Activated CD4-positive, alpha-beta T cell treated with anti-CD3 and anti-CD28 coated beads, Interleukin-10, Interleukin-2, amounts not matched to agents 100 ng/mL and 50 ng/mL, durations not matched to agents 16 hours and 8 hours (primary cell): ENCODE results near the gene RAD51B.

Source experiments
- DNase-seq: peaks from one replicate; pipeline ENCODE4 v3.0.0-alpha.2; 2020

The RAD51B gene

GRCh38 chr14:68375376-68375775 is 555.8 kb downstream of the RAD51B start:
- no peak for DNase-seq

DNA sequence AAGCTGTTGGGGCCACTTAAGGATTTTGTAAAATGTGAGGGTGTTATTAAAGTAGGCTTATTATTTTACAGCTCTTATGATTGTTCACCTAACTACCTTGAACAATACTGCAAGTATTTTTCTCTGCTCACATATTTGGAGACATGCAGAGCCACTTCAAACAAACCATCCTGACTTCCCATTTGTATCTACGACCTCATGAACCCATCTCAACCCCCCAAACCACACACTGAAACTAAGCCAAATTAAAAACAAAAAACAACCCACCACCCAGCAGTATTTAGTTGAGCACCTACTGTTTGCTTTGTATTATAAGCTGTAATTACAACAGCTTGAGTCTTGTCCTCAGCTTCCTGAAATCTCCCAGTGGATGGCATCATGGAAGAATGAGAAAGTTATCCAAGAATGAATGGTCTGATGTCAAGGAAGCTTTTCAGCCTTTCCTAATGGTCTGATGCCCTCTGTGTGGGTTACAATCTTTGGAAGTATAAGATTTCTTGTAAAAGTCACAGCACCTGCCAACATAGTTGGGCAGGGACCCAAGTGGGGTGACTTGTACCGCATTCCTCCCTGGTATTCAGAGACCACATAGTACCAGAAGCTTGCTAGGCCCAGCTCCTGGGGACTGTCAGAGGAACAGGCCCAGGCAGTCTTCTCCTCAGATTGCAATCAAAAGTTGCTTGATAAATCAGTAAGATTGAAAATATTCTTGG is 556.6 kb downstream of the RAD51B start:
- no peak for DNase-seq

- no peak for DNase-seq
Measured at GRCh38 chr14:68377006-68377405, 557.4 kb downstream of the RAD51B start.

DNA sequence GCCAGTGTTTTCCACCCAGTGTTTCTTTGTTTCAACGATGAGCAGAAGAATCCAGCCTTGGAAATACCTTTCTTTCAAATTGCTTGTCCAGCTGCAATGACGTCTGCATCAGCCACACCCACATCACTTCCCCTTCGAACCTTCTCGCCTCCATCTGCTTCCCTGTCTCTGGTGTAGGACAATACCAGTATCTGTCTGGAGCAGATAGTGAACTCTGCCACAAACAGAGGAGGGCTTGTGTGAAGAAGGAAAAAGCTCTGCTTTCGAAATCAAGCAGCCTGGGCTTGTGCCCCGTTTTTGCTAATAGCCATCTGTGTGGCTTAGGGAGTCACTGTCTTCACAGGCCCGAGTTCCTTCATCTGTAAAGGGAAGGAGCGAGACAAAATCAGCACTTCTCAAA is 557.9 kb downstream of the RAD51B start:
- no peak for DNase-seq

DNA sequence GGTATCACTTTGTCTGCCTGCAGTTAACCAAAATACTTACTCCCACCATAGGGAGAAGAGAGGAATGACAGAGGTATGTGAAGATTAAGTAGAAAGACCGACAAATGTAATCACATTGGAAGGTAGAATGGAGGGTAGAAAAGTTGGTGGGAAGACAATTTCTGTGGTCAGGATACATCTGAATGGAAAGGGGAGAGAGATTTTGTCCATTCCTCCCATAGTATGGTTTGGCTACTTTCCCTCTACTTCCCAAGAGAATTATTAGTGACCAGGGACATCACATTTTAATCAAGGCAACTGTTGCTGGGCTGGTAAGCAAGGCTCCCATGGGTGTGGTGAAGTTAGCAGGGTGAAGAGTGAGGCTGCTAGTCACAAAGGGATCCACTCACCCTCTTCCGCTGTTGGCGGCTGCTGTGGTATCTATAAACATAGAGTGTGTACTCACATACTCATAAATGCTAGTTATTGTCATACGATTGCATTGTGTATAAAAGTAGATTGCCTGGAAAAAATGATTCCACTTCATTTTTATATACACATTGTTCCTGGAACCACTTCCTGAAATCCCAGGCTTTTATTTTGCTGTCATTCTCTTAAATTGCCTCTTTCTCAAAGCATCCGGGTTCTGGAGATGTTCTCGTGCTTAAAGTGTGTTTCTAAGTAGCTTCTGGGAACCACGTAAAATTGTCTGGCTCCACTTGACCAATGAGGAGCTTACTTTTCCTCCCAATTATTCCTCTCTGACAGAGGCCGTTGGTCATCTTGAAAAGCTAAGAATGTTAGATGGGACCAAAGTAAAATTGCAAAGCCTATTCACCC is 560.1 kb downstream of the RAD51B start:
- peak; percentile 20 for DNase-seq

GRCh38 chr14:68380329-68380741 is 560.8 kb downstream of the RAD51B start:
- peak; percentile 17 for DNase-seq

DNA sequence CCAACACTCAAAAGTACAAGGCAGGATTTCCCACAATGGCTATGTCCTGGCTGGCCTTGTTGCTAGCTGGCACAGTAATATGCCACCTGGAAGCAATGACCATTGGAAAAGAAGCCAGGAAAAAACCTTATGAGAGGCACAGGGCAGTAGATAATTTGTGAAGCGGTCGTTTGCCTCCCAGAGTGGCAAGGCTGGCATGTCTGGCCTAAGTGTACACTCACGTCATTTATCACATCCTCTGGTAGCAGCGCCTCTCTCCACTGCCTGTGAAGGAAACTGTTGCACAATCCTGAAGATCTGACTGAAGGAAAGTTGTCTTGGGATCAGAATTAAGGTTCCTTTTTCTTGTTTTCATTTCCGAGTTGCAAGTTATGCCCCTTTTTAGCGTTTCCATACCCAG is 564.8 kb downstream of the RAD51B start:
- no peak for DNase-seq

DNA sequence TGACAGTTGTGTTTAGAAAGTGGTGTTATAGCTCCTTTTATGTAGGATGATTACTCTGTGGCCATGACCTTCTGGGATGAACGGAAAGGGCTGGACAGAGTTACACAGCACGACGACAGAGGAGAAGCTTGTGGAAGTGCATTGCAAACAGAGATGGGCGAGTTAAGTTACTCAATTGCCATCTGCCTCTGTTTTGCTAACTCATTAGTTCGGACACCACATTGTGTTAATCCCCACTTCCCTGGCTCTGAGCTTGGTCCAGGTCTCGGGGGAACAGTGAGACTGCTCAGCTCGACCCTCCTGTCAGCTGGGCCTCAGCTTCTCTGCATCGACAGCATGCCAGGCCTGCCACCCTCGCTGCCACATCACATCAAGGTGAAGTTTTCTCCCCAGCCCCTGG is 565.3 kb downstream of the RAD51B start:
- DNase-seq: no peak

- DNase-seq: no peak
Measured at GRCh38 chr14:68386446-68386845, 566.9 kb downstream of the RAD51B start.

DNA sequence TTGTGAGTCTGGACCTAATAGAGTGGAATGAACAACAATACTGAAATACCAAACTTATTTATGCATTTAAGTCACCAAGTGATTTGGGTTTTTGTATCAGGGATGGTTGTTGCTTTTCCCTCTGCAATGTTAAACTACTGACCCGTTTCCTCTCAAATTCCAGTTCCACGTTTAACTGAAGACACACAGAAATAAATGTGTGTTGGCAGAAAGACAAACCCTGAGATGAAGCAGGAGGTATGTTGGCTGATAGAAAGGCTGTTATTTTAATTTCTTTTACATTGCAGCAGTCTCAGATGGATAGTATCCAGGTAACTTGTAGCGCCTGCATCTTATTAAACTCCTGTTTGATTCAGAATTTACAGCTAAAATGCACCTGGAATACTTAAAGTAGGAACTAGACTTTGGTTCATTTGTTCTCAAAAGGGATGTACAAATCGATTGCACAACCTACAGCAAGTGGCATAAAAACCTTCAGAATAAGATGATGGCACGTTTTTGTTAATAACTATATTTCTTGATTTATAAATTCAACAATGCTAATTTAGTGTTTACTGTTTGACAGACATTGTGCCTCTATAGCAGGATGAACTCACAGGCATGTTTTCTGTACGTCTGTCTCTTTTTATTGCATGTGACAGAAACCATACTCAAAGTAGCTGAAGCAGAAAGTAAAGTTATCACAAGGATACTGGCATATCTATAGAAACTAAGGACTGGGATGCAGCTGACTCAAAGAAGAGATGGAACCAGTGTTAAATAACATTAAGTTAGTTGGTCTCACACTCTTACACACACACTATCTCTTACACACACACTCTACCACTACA is 567.6 kb downstream of the RAD51B start:
- no peak for DNase-seq

DNA sequence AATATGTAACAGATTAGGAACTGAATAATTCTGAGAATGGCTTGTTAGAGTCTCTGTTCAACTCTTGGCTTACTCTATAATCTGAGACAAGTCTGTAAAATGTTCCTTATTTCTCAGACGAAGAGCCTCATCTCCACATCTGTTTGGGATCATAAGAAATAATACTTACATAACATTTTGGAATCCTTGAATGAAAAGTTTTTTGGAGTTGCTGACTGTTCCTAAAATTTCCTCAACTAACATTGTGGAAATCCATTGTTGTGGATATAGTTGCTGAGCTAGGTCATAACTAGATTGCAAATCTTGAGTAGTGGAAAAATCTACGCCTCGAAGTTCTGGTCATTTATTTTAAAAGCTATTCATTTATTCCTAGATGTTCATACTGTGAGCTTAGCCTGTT is 570.4 kb downstream of the RAD51B start:
- DNase-seq: no peak

DNA sequence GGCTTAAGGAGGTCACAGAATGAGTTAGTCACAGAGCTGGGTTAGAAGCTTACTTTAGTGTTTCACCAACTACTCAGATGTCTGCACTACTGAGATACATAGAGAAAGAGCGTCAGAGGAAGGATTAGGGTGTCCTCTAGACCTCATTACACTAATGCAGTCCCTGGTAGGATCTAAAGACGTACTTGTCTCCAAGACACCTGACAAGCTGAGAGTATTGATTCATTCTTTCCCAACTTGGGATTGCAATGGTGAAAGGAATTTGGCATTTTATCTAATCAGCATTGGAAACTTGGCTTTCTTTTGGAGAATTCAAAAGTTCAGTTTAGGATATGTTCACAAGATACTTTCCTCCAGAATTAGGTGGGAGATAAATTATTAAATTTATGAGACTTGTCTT is 571.2 kb downstream of the RAD51B start:
- no peak for DNase-seq

DNA sequence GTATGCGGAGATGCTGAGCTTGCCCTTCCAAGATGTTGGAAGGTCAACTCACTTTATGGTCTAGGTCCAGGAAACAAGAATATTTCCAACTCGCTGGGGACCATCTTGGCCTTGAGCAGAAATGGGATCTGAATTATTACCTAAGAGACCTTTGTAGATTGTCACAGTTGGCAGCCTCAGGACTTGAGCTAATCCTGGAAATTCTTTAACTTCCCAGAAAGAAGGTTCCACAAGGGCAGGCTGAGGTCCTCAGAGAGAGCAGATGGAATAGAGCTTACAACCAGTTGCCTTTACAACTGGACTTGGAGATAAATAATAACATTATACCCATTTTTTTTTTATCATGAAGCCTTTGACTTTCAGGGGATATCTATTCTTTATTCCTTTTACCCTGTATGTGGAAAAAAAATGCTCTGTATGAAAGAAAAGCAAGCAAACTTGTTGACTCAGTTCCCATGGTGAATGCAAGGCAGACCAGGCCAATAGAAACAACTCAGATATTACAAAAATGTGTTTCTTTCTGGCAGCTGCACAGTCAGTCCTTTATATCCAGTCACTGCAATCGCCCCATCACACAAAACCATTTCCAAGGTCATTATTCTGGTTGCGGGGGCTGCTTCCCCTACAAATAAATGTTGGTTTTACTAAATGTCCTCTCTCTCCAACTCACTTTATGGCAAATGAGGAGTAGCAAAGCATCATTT is 571.9 kb downstream of the RAD51B start:
- no peak for DNase-seq

DNA sequence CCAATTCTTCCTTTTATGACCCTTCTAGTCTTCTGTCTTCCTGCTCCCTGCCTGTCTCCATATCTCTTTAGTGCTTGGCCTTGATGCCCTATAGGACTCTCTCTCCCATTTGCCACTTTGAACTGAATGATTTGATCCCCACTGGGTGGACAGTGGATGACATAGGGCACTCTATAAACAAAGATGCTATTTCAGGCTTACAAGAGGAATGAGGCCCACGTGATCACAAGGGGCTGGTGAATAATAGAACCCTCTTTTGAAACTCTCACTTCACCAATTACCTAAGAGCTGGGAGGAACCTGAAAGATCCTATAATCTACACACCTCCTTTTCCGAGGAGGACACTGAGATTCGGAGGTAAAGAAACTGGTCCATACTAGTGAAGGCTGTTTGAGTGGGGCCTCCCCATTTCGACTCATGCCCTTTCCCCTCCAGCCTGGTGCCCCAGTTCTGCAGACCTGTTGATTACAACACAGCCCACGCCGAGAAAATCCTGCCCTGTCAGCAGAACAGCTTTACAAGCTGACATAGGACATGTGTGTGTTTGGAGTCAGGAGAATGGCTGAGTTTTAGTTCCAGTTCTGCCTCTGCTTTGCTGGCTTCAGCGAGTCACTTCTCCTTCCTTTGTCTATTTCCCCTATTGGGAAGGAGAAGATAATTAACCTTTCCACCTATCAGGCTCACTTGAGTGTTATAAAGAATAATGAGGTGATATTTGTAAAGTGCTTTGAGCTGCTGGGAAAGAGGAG is 573.0 kb downstream of the RAD51B start:
- no peak for DNase-seq

- no peak for DNase-seq
Measured at GRCh38 chr14:68393259-68393658, 573.7 kb downstream of the RAD51B start.

DNA sequence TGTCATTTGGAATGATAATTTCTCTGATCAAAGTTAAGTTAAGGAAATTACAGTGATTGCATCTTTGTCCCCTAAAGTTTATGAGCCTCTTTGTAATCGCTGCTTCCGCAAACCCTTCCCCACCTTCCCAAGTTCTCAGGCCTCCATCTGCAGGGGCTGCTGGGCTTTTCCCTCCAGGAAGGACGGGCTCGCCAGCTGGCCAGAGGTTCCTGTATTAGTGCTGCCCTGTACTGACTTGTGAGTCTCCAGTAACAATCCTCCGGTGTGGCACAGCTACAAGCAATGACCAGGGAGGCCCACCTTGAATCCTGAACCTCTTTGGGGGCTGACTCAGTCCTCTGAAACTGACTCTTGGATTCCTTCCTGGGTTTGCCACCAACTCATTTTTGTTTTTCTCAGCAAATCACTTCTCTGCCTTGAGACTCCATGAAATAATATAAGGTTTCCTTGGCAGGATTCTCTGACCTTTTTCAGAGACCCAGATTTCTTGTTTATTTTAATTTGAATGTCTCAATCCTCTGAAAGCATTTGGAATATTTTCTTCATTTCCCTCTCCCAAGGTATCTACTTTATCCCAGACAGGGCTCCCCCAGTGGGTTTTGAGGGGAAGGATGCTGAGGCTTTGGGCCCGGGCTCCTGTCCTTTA is 574.7 kb downstream of the RAD51B start:
- DNase-seq: no peak

- DNase-seq: no peak
Measured at GRCh38 chr14:68394764-68395143, 575.2 kb downstream of the RAD51B start.

DNA sequence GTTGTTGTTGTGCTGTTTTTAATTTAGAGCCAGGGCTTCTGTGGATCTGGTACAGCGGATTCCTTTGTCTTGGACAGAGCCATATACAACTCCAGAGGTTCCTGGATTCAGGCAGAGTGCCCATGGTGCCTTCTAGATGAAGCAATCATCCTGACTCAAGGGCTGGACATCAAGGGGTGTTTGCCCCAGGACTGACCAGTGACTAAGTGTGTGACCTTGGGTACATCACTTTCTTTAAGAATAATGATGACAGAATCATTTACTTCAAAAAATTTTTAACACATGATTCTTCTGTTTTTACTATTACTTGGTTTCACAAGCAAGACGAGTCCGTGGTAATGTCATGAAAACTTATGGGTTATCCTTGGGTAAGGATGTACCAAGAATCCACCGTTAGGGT is 576.0 kb downstream of the RAD51B start:
- no peak for DNase-seq

DNA sequence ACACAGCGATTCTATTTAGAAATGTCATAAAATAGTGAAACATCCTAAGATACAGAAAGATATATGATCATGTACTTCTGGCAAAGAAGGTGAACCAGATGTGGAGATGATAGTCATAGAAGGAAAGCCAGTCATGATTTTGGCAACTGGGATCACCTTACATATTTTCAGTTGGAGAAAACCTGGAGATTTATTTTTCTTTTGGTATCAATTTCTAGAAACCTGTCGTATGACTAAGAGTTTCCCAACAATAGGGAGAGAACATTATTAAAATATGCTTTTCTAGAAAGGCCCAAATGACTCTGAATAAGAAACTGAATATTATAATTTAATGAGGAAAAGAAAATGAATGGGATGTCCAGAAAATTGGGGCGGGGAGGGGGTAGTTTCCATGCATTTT is 576.9 kb downstream of the RAD51B start:
- DNase-seq: no peak

DNA sequence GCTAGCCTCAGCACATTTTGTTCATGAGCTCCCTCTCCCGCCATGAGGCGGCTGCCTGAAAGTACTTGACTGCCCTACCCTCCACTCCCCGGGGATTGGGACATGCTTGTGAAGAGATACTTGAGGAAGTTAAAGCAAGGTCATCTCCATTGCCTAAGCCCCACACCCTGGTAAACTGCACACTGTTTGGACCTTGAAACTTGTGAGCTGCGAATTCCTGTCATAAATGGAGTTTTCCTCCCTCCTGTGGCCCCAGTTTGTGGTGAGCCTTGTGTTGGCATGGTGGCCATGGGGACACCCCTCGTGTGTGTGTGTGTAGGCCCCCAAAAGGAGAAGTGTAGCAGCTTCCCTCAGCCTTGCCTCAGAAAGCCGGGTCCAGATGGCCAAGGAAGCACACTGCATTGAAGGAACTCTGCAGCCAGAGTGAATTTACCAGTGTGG is 577.8 kb downstream of the RAD51B start:
- DNase-seq: no peak

DNA sequence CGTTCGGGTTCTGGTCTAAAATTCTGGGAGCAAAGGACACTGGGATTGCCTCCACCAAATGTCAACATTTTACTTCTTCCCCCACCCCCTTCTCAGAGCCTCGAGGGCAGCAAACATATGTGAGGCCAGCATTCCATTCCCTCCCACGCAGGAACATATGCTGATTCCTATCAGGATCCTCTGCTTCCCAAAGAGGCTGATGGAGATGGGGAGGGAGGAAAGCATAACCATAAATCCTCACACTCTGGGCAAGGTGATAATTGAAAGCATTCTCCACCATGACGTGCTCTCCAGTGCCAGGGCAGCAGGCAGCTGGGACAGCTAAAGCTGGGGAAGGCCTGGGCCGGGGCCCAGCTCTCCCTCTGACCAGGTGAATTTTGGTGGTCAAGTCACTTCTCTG is 578.2 kb downstream of the RAD51B start:
- no peak for DNase-seq

- no peak for DNase-seq
Measured at GRCh38 chr14:68398370-68398769, 578.8 kb downstream of the RAD51B start.
